HL-60 (cell line): ENCODE measurements around the gene FSTL4.

Source experiments
- DNase-seq, 2 experiments: peaks; one replicate each; pipeline ENCODE4 v3.0.0-alpha.2; 2010 to 2020; ENCODE audit warnings: low read depth in 1 of 2, low spot score in 1 of 2
- H3K27ac ChIP-seq: fragments of 250-450 bp; sonication (Bioruptor Pico); replicated peaks from 2 replicates; pipeline ENCODE4 v1.5.1; 2020; ENCODE audit warnings: mild to moderate bottlenecking, moderate library complexity
- H3K27me3 ChIP-seq: fragments of 250-450 bp; sonication (Bioruptor Pico); 2 replicates; pipeline ENCODE4 v1.5.1; 2021; ENCODE audit warnings: mild to moderate bottlenecking, moderate library complexity; ENCODE audit not compliant: insufficient read depth, poor library complexity, severe bottlenecking
- H3K4me3 ChIP-seq: replicated peaks from 2 replicates; pipeline ENCODE4 v1.5.1; 2011; ENCODE audit warnings: mild to moderate bottlenecking, control low read depth, low read length; ENCODE audit not compliant: insufficient read depth
- CTCF ChIP-seq: IDR thresholded peaks from one replicate; pipeline ENCODE4 v1.5.1; 2011; ENCODE audit warnings: low read length, control low read depth, inconsistent platforms; ENCODE audit not compliant: insufficient read depth
- GABPA ChIP-seq: IDR thresholded peaks from 2 replicates; pipeline ENCODE4 v1.6.1; 2012; ENCODE audit warnings: low read depth
- POLR2AphosphoS5 ChIP-seq: IDR thresholded peaks from 2 replicates; pipeline ENCODE4 v1.6.1; 2012; ENCODE audit warnings: low read depth
- SPI1 ChIP-seq: IDR thresholded peaks from 2 replicates; pipeline ENCODE4 v1.6.1; 2012; ENCODE audit warnings: low read depth, mild to moderate bottlenecking, borderline replicate concordance
- TF ChIP-seq, protein P1 (sequence below): IDR thresholded peaks from 2 replicates; pipeline ENCODE4 v1.6.1; 2012; ENCODE audit warnings: low read depth; ENCODE audit not compliant: insufficient replicate concordance

FSTL4 gene

GRCh38 chr5:133303298-133303697, 309.0 kb downstream of the FSTL4 start:
- H3K27ac ChIP-seq = no peak overlapping the region
- no peaks in the 10 kb centered on the region for H3K27me3 ChIP-seq
- TF ChIP-seq, protein P1, sequence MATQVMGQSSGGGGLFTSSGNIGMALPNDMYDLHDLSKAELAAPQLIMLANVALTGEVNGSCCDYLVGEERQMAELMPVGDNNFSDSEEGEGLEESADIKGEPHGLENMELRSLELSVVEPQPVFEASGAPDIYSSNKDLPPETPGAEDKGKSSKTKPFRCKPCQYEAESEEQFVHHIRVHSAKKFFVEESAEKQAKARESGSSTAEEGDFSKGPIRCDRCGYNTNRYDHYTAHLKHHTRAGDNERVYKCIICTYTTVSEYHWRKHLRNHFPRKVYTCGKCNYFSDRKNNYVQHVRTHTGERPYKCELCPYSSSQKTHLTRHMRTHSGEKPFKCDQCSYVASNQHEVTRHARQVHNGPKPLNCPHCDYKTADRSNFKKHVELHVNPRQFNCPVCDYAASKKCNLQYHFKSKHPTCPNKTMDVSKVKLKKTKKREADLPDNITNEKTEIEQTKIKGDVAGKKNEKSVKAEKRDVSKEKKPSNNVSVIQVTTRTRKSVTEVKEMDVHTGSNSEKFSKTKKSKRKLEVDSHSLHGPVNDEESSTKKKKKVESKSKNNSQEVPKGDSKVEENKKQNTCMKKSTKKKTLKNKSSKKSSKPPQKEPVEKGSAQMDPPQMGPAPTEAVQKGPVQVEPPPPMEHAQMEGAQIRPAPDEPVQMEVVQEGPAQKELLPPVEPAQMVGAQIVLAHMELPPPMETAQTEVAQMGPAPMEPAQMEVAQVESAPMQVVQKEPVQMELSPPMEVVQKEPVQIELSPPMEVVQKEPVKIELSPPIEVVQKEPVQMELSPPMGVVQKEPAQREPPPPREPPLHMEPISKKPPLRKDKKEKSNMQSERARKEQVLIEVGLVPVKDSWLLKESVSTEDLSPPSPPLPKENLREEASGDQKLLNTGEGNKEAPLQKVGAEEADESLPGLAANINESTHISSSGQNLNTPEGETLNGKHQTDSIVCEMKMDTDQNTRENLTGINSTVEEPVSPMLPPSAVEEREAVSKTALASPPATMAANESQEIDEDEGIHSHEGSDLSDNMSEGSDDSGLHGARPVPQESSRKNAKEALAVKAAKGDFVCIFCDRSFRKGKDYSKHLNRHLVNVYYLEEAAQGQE = no peak
- TF ChIP-seq GABPA = no peak
- no peak for TF ChIP-seq SPI1
- TF ChIP-seq CTCF = no peak
- TF ChIP-seq POLR2AphosphoS5 = no peak
- no peak overlapping the region for H3K4me3 ChIP-seq
- no peak for DNase-seq

GRCh38 chr5:133299728-133300127, 312.6 kb downstream of the FSTL4 start:
- DNase-seq = no peak
- TF ChIP-seq GABPA = no peak
- TF ChIP-seq SPI1 = no peak
- TF ChIP-seq, protein P1 = no peak
- no peak for TF ChIP-seq CTCF
- TF ChIP-seq POLR2AphosphoS5 = no peak
- no peaks in the 10 kb centered on the region for H3K27me3 ChIP-seq
- no peak overlapping the region for H3K27ac ChIP-seq
- H3K4me3 ChIP-seq = no peak overlapping the region

DNA sequence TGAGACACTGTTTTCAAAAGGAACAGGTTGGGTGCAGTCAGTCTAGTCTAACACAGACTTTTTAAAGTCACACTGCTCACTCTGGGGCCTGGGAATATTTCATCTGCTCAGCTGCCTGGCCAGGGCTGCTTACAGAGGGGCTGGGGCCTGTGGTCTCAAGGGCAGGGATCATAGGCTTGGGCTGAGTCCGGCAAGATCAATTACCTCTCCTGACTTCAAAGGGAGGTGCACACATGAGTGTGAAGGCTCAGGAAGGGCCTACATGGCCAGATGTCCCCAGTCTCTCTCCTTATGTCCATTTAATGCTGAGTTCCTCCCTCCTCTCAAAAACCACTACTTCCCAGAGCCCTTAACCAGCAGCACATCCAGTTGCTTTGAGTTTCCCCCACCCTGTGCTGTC, 313.3 kb downstream of the FSTL4 start:
- Histone ChIP-seq H3K27ac (no peak overlapping the region), H3K27me3 (no peaks in the 10 kb centered on the region), H3K4me3 (no peak overlapping the region)
- DNase-seq = no peak
- no peak for TF ChIP-seq POLR2AphosphoS5
- no peak for TF ChIP-seq CTCF
- TF ChIP-seq, protein P1 = no peak
- TF ChIP-seq SPI1 = no peak
- no peak for TF ChIP-seq GABPA
